Stimulated activated CD8-positive, alpha-beta memory T cell treated with anti-CD3 and anti-CD28 coated beads, Interleukin-2, amount 100 ng/mL, for 48 hours (primary cell): ENCODE results near the gene PLXNC1.

Experiments
- DNase-seq, 2 donors: peaks; one replicate each; pipeline ENCODE4 v3.0.0-alpha.2; 2020; ENCODE audit warnings: low read depth in 2 of 2

Gene PLXNC1

GRCh38 chr12:94180558-94181296, 32.4 kb downstream of the PLXNC1 start:
- DNase-seq: no peak

- no peak for DNase-seq
Observed at GRCh38 chr12:94182986-94183707, 34.8 kb downstream of the PLXNC1 start.

- no peak for DNase-seq
Observed at GRCh38 chr12:94183708-94184379, 35.5 kb downstream of the PLXNC1 start.

GRCh38 chr12:94184995-94185719, 36.8 kb downstream of the PLXNC1 start:
- DNase-seq: no peak

- DNase-seq: no peak
Observed at GRCh38 chr12:94185801-94186200, 37.4 kb downstream of the PLXNC1 start.

- no peak for DNase-seq
Observed at GRCh38 chr12:94186278-94187241, 38.2 kb downstream of the PLXNC1 start.

GRCh38 chr12:94187361-94187760, 39.0 kb downstream of the PLXNC1 start:
- DNase-seq: no peak

GRCh38 chr12:94190623-94191022, 42.2 kb downstream of the PLXNC1 start:
- no peak for DNase-seq

GRCh38 chr12:94191023-94191422, 42.6 kb downstream of the PLXNC1 start:
- no peak for DNase-seq

- no peak for DNase-seq
Observed at GRCh38 chr12:94191811-94192210, 43.4 kb downstream of the PLXNC1 start.

GRCh38 chr12:94192506-94192905, 44.1 kb downstream of the PLXNC1 start:
- DNase-seq: no peak

GRCh38 chr12:94193168-94193567, 44.8 kb downstream of the PLXNC1 start:
- DNase-seq: no peak

- no peak for DNase-seq
Observed at GRCh38 chr12:94195483-94195882, 47.1 kb downstream of the PLXNC1 start.

- no peak for DNase-seq
Observed at GRCh38 chr12:94198469-94198868, 50.1 kb downstream of the PLXNC1 start.

GRCh38 chr12:94198872-94199271, 50.5 kb downstream of the PLXNC1 start:
- DNase-seq: no peak

- DNase-seq: no peak
Observed at GRCh38 chr12:94200069-94200468, 51.7 kb downstream of the PLXNC1 start.

- DNase-seq: no peak
Observed at GRCh38 chr12:94200695-94201094, 52.3 kb downstream of the PLXNC1 start.

- no peak for DNase-seq
Observed at GRCh38 chr12:94202245-94203180, 54.1 kb downstream of the PLXNC1 start.

GRCh38 chr12:94203181-94203546, 54.8 kb downstream of the PLXNC1 start:
- DNase-seq: no peak

- DNase-seq: no peak
Observed at GRCh38 chr12:94203796-94204195, 55.4 kb downstream of the PLXNC1 start.
